ENCODE measurements around the gene PRKAR1B.

The PRKAR1B gene

DNA sequence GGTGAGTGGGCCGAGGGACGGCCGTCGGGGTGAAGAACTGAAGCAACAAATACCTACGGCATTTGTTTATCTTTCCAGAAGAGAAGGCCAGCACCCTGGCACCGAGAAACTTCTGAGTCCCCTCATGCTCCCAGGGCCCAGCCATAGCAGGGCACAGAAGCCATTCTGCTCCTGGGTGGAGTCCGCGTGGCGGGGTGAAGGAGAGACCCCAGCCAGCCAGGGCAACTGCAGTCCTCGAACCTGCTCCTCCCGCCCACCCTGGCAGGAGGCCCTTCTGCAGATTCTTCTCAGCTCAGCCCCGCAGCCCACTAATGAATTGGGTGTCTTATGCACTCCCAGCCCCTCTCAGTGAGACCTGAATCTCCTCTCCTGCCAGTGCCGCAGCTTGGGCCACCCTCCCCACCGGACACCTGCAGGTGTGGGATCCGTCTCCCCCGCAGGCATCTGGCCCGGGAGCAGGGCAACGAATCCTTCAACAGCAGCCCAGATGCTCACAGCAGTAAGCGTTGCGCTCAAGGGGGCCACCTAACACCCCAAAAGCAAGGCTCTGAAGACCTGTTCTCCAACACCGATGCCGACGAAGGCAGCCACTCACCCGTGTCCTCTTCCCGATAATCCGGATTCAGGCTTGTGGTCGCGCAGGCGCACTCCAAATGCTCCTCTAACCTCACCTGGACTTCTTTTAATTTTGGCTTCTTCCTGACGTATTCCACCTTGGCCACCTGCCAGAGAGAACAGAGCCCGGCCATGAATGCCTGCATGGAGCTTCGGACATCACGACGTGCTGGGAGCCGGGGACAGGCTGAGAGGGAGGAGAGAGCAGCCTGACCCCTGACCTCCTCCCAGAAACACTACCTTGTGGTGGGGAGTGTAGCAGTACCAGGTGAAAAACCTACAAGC, 226.3 kb downstream of the PRKAR1B start:
- TF ChIP-seq, protein P1, sequence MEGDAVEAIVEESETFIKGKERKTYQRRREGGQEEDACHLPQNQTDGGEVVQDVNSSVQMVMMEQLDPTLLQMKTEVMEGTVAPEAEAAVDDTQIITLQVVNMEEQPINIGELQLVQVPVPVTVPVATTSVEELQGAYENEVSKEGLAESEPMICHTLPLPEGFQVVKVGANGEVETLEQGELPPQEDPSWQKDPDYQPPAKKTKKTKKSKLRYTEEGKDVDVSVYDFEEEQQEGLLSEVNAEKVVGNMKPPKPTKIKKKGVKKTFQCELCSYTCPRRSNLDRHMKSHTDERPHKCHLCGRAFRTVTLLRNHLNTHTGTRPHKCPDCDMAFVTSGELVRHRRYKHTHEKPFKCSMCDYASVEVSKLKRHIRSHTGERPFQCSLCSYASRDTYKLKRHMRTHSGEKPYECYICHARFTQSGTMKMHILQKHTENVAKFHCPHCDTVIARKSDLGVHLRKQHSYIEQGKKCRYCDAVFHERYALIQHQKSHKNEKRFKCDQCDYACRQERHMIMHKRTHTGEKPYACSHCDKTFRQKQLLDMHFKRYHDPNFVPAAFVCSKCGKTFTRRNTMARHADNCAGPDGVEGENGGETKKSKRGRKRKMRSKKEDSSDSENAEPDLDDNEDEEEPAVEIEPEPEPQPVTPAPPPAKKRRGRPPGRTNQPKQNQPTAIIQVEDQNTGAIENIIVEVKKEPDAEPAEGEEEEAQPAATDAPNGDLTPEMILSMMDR (conservative IDR thresholded peaks at IDR 0.05) = no peak
- TF ChIP-seq ZFX (IDR thresholded peaks at IDR 0.05) = no peak
- H3K27ac ChIP-seq = no peak overlapping the region

DNA sequence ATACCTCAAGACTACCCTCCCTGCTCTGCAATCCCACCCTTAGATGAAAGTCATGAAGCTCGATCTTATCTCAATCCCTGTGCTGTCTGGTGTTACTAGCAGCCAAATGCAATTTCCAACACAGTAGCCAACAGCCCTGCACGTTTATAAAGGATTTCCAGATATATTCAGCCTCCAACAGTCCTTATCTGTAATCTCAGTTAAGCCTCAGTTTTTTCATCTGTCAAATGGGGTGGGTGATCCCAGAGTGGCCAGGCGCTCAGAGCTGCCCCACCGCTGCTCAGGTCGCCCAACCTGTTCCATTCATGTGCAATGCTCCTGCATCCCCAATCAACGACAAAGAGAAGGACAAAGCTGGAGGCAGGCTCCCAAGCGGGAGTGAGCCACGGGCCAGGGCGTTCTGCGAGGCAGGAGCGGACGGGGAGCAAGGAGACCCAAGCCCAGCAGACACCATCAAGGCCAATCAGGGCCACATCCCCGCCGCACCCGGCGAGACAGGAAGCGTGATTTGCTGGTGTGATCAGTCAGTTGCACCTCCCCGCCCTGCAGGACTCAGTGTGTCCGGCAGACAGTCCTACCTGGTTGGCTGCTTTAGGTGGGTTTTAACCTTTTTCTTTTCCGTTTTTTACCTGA, 227.1 kb downstream of the PRKAR1B start:
- H3K27ac ChIP-seq = no peak overlapping the region
- TF ChIP-seq, protein P1 (conservative IDR thresholded peaks at IDR 0.05) = no peak
- no peak for TF ChIP-seq ZFX (IDR thresholded peaks at IDR 0.05)

Measured in C4-2B (cell line).